HG03378 (cell line): Measurements from ENCODE around the gene RPP21.

Experiments used
- ATAC-seq: cut with Tn5 transposase; IDR thresholded peaks from one replicate; pipeline ENCODE4 v1.9.1; 2021; ENCODE audit warnings: mild to moderate bottlenecking, moderate library complexity; ENCODE audit not compliant: unreplicated experiment

The RPP21 gene

GRCh38 chr6:30344868-30345671, at the start of gene RPP21:
Gene RPP21, plus strand, starts transcription at chr6:30345156. Its CDS starts 16 bp downstream, at chr6:30345172.
- ATAC-seq = peak; percentile 69

GRCh38 chr6:30295837-30296236, 49.1 kb upstream of the RPP21 start:
- no peak for ATAC-seq

GRCh38 chr6:30304002-30304401, 41.0 kb upstream of the RPP21 start:
- no peak for ATAC-seq

GRCh38 chr6:30311101-30311500, 33.9 kb upstream of the RPP21 start:
- ATAC-seq = no peak

GRCh38 chr6:30311671-30312070, 33.3 kb upstream of the RPP21 start:
- ATAC-seq = no peak

- ATAC-seq = no peak
Observed at GRCh38 chr6:30312266-30312665, 32.7 kb upstream of the RPP21 start.

- no peak for ATAC-seq
Observed at GRCh38 chr6:30312676-30313321, 32.2 kb upstream of the RPP21 start.

GRCh38 chr6:30315156-30315555, 29.8 kb upstream of the RPP21 start:
- ATAC-seq = no peak

- ATAC-seq = no peak
Observed at GRCh38 chr6:30317913-30318589, 26.9 kb upstream of the RPP21 start.

- no peak for ATAC-seq
Observed at GRCh38 chr6:30319146-30319835, 25.7 kb upstream of the RPP21 start.

GRCh38 chr6:30321692-30322388, 23.1 kb upstream of the RPP21 start:
- ATAC-seq = no peak

GRCh38 chr6:30322527-30323501, 22.1 kb upstream of the RPP21 start:
- no peak for ATAC-seq

- ATAC-seq = no peak
Observed at GRCh38 chr6:30323806-30324205, 21.1 kb upstream of the RPP21 start.

GRCh38 chr6:30325150-30325872, 19.6 kb upstream of the RPP21 start:
- no peak for ATAC-seq

- peak; percentile 31 for ATAC-seq
Observed at GRCh38 chr6:30325873-30326525, 19.0 kb upstream of the RPP21 start.

GRCh38 chr6:30326526-30327231, 18.3 kb upstream of the RPP21 start, which contains the start of gene TRIM39:
Gene TRIM39, plus strand, starts transcription at chr6:30326927. Its CDS starts 2,391 bp downstream, at chr6:30329318.
- peak; percentile 49 for ATAC-seq

- ATAC-seq = no peak
Observed at GRCh38 chr6:30327232-30327746, 17.7 kb upstream of the RPP21 start.
